Stimulated activated CD8-positive, alpha-beta memory T cell treated with anti-CD3 and anti-CD28 coated beads, Interleukin-4, amount 100 ng/mL, for 4 hours (primary cell): ENCODE data around the gene ICE2.

Source experiments
- DNase-seq, 2 donors: peaks; one replicate each; pipeline ENCODE4 v3.0.0-alpha.2; 2020; ENCODE audit warnings: low read depth in 2 of 2, low spot score in 1 of 2

The ICE2 gene

GRCh38 chr15:60372756-60373155, 106.2 kb downstream of the ICE2 start:
- no peak for DNase-seq

GRCh38 chr15:60372227-60372626, 106.7 kb downstream of the ICE2 start:
- DNase-seq: no peak

GRCh38 chr15:60371175-60372051, 107.5 kb downstream of the ICE2 start:
- DNase-seq: no peak

GRCh38 chr15:60370869-60371136, 108.1 kb downstream of the ICE2 start:
- no peak for DNase-seq

DNA sequence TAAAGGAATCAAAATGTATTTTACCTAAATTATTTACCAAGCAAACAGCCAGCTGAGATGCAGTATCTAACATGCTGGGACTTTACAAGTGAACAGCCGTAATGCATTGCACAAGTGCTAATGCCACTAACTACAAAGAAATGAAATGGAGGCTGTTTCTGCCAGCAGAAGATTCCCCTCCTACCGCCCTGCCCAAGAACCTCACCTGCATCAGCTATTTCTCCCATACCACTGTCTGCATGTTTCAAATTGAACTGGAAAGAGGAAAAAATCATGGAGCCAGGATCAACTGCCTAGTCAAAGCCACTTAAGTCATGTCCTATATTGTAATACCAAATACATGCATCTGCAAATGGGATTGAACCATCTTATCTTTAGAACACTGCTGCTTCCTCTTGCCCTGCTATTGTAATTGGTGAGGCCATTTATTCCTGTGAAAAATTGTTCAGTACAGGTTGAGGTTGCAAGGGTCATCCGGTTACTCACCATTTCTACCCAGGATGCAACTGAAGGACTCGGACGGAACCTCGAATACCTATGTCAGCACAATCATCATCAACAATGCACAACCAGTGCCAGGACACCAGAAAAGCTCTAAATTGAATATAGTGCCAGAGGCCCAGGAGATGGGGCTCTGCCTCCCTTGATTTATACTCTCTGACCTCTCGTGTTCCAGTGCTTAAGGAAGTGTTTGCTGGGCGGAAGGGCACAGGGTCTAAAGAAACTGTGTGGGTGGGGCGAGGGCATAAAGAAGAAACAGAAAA, 108.7 kb downstream of the ICE2 start:
- no peak for DNase-seq

DNA sequence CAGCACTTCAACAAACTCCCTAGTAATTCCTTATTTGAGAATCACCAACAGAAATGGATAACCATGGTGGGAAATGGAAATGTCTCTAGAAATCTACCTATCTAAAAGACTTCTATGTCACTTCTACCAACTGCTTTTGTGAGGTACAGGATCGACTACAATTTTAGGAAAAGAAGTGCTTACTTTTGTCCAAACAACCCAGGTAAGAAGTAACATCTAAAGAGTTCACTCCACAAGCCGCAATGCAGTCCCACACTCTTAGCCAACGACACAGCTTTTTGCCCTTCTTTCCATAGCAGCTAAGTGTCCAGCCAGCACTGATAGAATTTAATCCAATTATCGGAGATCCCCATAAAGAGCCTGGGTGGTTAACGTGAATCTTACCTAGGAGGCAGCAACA, 109.2 kb downstream of the ICE2 start:
- no peak for DNase-seq
